Astrocyte (in vitro differentiated cells and primary cell): Measurements from ENCODE around the gene RDH16. TPM values are rescaled to one million over a fixed set of nuclear protein-coding genes. Genes with fewer than 3 reads are reported as not detected.
"Not testable (repeated sequence)": the region's sequence is repeated elsewhere in the genome, so short reads cannot be mapped to it uniquely, and the experiment has no call there.

Source experiments
- DNase-seq: peaks from one replicate; pipeline ENCODE4 v3.0.0-alpha.2; 2010; ENCODE audit warnings: low read depth
- FAIRE-seq: peaks from 2 replicates; lab custom pipeline; 2011; peaks lifted over from hg19 to GRCh38; lab: Jason Lieb, UNC
- H2AFZ ChIP-seq: 2 replicates; pipeline ENCODE4 v1.6.0; 2012; ENCODE audit warnings: low read depth, low read length, inconsistent platforms
- H3K27ac ChIP-seq: 2 replicates; pipeline ENCODE4 v1.5.1; 2011; ENCODE audit warnings: low read depth, low read length, inconsistent platforms
- H3K27me3 ChIP-seq: 2 replicates; pipeline ENCODE4 v1.6.0; 2011; ENCODE audit warnings: low read length, inconsistent platforms; ENCODE audit not compliant: insufficient read depth
- H3K36me3 ChIP-seq: 2 replicates; pipeline ENCODE4 v1.5.1; 2011; ENCODE audit warnings: low read length, inconsistent platforms; ENCODE audit not compliant: insufficient read depth
- H3K4me1 ChIP-seq: 2 replicates; pipeline ENCODE4 v1.5.1; 2011; ENCODE audit warnings: low read length, inconsistent platforms; ENCODE audit not compliant: insufficient read depth
- H3K4me2 ChIP-seq: 2 replicates; pipeline ENCODE4 v1.6.0; 2012; ENCODE audit warnings: low read length, inconsistent platforms
- H3K4me3 ChIP-seq: 2 replicates; pipeline ENCODE4 v1.5.1; 2011; ENCODE audit warnings: low read depth, mild to moderate bottlenecking, low read length, inconsistent platforms; ENCODE audit not compliant: insufficient read depth
- H3K79me2 ChIP-seq: 2 replicates; pipeline ENCODE4 v1.6.0; 2012; ENCODE audit warnings: mild to moderate bottlenecking, low read length, inconsistent platforms; ENCODE audit not compliant: insufficient read depth
- H3K9ac ChIP-seq: 2 replicates; pipeline ENCODE4 v1.6.0; 2012; ENCODE audit warnings: mild to moderate bottlenecking, low read length, inconsistent platforms
- H3K9me3 ChIP-seq: 2 replicates; pipeline ENCODE4 v1.5.1; 2012; ENCODE audit warnings: low read depth, mild to moderate bottlenecking, low read length, inconsistent platforms; ENCODE audit not compliant: insufficient read depth
- H4K20me1 ChIP-seq: 2 replicates; pipeline ENCODE4 v1.6.0; 2012; ENCODE audit warnings: low read length, inconsistent platforms; ENCODE audit not compliant: insufficient read depth
- H3K27ac Mint-ChIP-seq: one replicate; pipeline ENCODE4 v1.8.0; 2021; ENCODE audit warnings: mild to moderate bottlenecking, mixed read lengths; ENCODE audit not compliant: unreplicated experiment
- H3K27me3 Mint-ChIP-seq: one replicate; pipeline ENCODE4 v1.8.0; 2021; ENCODE audit warnings: low read depth, mixed read lengths; ENCODE audit not compliant: unreplicated experiment
- H3K36me3 Mint-ChIP-seq: one replicate; pipeline ENCODE4 v1.8.0; 2021; ENCODE audit warnings: low read depth, mixed read lengths; ENCODE audit not compliant: unreplicated experiment
- H3K4me1 Mint-ChIP-seq: one replicate; pipeline ENCODE4 v1.8.0; 2021; ENCODE audit warnings: low read depth, mixed read lengths; ENCODE audit not compliant: unreplicated experiment
- H3K4me3 Mint-ChIP-seq: one replicate; pipeline ENCODE4 v1.8.0; 2021; ENCODE audit warnings: mild to moderate bottlenecking, moderate library complexity, mixed read lengths; ENCODE audit not compliant: unreplicated experiment
- H3K9me3 Mint-ChIP-seq: one replicate; pipeline ENCODE4 v1.8.0; 2021; ENCODE audit warnings: mild to moderate bottlenecking, mixed read lengths; ENCODE audit not compliant: unreplicated experiment
- EZH2 ChIP-seq: IDR thresholded peaks from 2 replicates; pipeline ENCODE4 v1.6.1; 2012; ENCODE audit warnings: mild to moderate bottlenecking, low read length, inconsistent platforms; ENCODE audit not compliant: insufficient read depth
- total RNA-seq: library from RNA; stranded (reverse); gene quantifications from 2 replicates; pipeline ENCODE4 v1.2.1, GENCODE V29; 2021
- TF ChIP-seq, protein P1 (sequence below): IDR thresholded peaks from 2 replicates; pipeline ENCODE4 v1.5.1; 2011; ENCODE audit warnings: low read depth, mild to moderate bottlenecking, inconsistent platforms, low read length, moderate library complexity; ENCODE audit not compliant: insufficient read depth

Gene RDH16
- total RNA-seq, 1 donor from 2014 or later = 0.32 TPM

DNA sequence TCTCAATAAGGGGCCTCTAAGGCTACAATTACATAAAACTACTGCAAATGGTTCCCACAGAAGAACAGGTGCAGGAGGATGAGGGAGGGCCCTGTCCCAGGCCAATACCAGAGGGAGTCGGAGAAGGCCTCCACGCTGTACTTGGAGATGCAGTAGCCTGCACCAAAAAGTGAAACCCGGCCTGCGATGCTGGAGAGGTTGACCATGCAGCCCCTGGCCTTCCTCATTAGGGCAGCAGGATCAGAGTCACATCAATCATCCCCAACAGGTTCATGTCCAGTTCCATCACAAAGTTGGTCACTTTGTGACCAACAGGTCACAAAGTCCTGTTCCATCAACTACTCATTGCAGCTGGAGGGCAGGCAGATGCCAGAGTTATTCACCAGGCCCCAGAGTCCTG lies 26.0 kb upstream of the RDH16 start:
- Histone ChIP-seq H3K4me1 (peaks cover 3% of the 10 kb centered on the region), H2AFZ (no peak overlapping the region), H3K36me3 (no peaks in the 10 kb centered on the region), H4K20me1 (no peaks in the 10 kb centered on the region), H3K9ac (no peak overlapping the region), H3K79me2 (no peaks in the 10 kb centered on the region), H3K27me3 (no peaks in the 10 kb centered on the region), H3K27ac (no peak overlapping the region), H3K4me3 (no peak overlapping the region), H3K9me3 (no peaks in the 10 kb centered on the region), H3K4me2 (no peak overlapping the region)
- Mint-ChIP-seq H3K27me3 (no peaks in the 10 kb centered on the region), H3K9me3 (no peaks in the 10 kb centered on the region), H3K4me3 (no peak overlapping the region), H3K27ac (no peak overlapping the region), H3K4me1 (peaks cover 22% of the 10 kb centered on the region), H3K36me3 (peaks cover 2% of the 10 kb centered on the region)
- no peak for FAIRE-seq
- TF ChIP-seq, protein P1, sequence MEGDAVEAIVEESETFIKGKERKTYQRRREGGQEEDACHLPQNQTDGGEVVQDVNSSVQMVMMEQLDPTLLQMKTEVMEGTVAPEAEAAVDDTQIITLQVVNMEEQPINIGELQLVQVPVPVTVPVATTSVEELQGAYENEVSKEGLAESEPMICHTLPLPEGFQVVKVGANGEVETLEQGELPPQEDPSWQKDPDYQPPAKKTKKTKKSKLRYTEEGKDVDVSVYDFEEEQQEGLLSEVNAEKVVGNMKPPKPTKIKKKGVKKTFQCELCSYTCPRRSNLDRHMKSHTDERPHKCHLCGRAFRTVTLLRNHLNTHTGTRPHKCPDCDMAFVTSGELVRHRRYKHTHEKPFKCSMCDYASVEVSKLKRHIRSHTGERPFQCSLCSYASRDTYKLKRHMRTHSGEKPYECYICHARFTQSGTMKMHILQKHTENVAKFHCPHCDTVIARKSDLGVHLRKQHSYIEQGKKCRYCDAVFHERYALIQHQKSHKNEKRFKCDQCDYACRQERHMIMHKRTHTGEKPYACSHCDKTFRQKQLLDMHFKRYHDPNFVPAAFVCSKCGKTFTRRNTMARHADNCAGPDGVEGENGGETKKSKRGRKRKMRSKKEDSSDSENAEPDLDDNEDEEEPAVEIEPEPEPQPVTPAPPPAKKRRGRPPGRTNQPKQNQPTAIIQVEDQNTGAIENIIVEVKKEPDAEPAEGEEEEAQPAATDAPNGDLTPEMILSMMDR = no peak
- no peak for TF ChIP-seq EZH2
- no peak for DNase-seq

DNA sequence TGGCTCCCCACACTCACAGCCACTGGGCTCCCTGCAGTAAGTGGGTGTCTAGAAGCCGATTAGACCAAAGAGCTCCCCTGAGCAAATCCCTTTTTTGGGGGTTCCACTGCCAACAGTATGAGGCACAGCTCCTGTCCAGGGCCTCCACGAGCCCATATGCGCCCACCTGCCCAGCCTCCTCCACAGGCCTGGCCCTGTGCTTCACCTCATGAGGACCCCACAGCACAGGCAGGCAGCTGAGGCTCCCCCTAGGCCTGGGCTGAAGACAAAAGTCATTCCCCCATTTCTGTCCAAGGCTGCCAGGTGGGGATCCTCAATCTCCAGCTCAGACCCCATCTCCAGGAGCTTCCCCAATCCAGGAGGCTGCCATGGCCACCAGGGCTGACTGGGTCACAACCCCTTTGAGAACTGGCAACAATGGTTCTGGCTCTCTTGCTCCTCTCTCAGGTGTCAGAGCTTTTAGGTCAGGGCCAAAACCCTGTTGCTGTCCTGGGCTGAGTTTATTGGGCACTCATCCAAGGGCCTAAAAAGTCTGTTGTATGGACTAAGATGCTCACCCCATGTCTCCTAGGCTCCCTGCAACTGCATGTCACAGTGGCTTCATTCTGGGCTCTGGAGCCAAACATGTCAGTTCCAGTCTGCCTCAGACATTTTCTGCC lies 25.3 kb upstream of the RDH16 start:
- H3K4me1 Mint-ChIP-seq = peaks cover 17% of the 10 kb centered on the region
- not testable (repeated sequence) for H3K9ac ChIP-seq, H3K4me1 ChIP-seq, H3K27ac ChIP-seq, DNase-seq, H3K9me3 ChIP-seq, H3K4me2 ChIP-seq, H3K4me3 ChIP-seq, H3K27me3 ChIP-seq, H3K79me2 ChIP-seq, H3K36me3 Mint-ChIP-seq, H4K20me1 ChIP-seq, H3K4me3 Mint-ChIP-seq, H3K27ac Mint-ChIP-seq, H3K9me3 Mint-ChIP-seq, FAIRE-seq, H3K27me3 Mint-ChIP-seq, H3K36me3 ChIP-seq, H2AFZ ChIP-seq

DNA sequence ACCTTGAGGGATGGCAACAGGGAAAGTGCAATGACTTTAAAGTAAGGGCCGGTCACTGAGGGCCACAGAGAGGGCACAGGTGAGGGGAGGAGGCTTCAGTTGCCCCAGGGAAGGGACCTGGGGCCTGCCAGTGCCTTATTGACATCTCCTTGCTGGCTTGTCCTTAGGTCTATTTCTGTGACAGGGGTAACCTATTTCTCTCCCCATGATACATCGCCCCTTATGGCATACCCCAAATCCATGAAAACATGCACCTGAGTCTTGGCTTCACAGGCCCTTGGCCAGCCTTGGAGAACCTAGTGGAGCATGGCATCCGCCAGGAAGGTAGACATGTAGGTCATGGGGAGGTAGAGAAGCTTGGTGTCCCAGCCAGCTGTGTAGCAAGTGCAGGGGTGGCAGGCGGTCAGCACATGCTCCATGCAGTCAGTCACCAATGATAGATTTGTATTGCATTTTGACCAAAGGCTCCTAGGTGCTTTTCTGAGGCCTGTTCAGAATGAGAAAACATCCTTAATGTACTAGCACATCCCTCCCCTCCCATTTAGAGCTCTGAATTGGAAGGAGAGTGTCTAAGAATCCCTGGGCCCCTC lies 23.6 kb upstream of the RDH16 start:
- no peak overlapping the region for H3K9ac ChIP-seq
- no peak overlapping the region for H3K4me3 ChIP-seq
- H3K79me2 ChIP-seq = no peaks in the 10 kb centered on the region
- no peaks in the 10 kb centered on the region for H3K9me3 ChIP-seq
- TF ChIP-seq, protein P1 = no peak
- no peak for TF ChIP-seq EZH2
- H3K27ac ChIP-seq = no peak overlapping the region
- Mint-ChIP-seq H3K4me1 (peaks cover 12% of the 10 kb centered on the region), H3K27ac (no peak overlapping the region), H3K4me3 (no peak overlapping the region), H3K36me3 (peaks cover 3% of the 10 kb centered on the region), H3K27me3 (no peaks in the 10 kb centered on the region), H3K9me3 (no peaks in the 10 kb centered on the region)
- H3K27me3 ChIP-seq = no peaks in the 10 kb centered on the region
- no peak for DNase-seq
- no peaks in the 10 kb centered on the region for H4K20me1 ChIP-seq
- no peak for FAIRE-seq
- H3K4me2 ChIP-seq = no peak overlapping the region
- H3K36me3 ChIP-seq = no peaks in the 10 kb centered on the region
- H2AFZ ChIP-seq = no peak overlapping the region
- H3K4me1 ChIP-seq = no peaks in the 10 kb centered on the region
